GM20000 (cell line): ENCODE measurements around the gene TGM2.

ENCODE experiments used
- DNase-seq: peaks from one replicate; pipeline ENCODE4 v3.0.0; 2012; ENCODE audit warnings: low spot score
- TF ChIP-seq, protein P1 (sequence below): IDR thresholded peaks from 2 replicates; pipeline ENCODE4 v1.5.1; 2012; ENCODE audit warnings: mild to moderate bottlenecking, control low read depth; ENCODE audit errors: extremely low read depth, missing control alignments

The TGM2 gene

DNA sequence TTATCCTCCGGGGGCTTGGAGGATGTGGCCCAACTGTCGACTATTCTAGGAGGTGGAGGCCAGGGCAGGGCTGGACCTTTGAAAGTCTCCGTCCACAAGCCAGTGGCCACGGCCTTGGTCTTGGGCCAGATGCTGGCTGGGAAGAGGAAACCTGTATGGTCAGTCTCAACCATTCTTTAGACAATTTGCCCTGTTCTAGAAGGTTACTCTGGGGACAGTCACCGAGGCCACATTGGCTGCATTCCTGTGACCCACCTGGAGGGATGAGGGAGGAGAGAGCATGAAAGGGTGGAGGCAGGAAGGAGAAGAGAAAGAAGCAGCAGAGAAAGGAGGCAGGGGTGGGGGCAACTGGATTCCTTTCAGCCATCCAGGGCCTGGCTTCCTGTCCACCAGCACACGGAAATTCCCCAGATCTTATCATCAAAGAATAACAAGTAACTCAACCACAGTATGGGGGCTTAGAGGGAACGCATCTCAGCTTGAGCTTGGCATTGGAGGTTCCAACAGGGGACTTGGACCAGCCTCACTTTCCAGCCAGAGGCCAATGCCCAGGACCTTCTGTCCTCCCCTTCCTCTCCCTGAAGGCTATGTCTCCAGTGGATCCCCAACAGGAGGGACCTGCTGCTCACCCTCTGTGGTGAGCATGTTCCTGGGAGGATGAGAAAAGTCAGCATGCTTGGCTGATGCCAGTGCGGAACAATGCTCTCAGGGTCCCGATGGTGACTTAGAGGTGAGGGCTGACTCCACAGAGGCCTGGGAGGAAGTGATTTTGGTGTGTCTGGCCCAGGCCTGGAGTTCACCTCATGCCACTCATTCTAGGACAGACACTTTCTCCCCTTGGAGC lies 30.4 kb downstream of the TGM2 start:
- TF ChIP-seq, protein P1, sequence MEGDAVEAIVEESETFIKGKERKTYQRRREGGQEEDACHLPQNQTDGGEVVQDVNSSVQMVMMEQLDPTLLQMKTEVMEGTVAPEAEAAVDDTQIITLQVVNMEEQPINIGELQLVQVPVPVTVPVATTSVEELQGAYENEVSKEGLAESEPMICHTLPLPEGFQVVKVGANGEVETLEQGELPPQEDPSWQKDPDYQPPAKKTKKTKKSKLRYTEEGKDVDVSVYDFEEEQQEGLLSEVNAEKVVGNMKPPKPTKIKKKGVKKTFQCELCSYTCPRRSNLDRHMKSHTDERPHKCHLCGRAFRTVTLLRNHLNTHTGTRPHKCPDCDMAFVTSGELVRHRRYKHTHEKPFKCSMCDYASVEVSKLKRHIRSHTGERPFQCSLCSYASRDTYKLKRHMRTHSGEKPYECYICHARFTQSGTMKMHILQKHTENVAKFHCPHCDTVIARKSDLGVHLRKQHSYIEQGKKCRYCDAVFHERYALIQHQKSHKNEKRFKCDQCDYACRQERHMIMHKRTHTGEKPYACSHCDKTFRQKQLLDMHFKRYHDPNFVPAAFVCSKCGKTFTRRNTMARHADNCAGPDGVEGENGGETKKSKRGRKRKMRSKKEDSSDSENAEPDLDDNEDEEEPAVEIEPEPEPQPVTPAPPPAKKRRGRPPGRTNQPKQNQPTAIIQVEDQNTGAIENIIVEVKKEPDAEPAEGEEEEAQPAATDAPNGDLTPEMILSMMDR, result no peak
- DNase-seq, result no peak

DNA sequence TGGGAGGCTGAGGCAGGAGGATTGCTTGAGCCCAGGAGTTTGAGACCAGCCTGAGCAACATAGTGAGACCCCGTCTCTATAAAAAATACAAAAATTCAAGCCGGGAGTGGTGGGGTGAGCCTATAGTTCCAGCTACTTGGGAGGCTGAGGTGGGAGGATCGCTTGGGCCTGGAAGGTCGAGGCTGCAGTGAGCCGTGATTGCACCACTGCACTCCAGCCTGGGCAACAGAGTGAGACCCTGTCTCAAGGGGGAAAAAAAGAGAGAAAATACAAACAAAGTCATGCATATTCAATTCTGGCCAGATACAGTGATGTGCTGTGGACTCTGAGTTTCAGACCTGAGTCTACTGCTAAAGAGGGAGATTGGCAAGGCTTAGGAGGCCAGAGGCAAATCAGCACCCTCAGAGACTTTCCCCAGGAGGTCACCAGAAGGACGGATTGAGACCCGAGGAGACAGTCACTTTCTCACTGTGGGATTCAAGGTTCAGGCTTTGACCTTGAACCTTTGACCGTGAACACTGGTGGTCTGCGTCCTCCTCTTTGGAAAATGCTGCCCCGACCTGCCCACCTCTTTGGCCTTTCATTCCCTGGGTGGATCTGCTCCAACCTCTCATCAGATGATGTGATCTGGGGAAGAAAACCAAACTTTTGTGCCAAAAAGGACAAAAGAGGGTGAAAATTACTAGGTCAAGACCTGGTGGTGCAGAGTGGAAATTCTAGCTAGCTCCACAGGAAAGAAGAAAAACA lies 31.2 kb downstream of the TGM2 start:
- TF ChIP-seq, protein P1, result no peak
- DNase-seq, result no peak

DNA sequence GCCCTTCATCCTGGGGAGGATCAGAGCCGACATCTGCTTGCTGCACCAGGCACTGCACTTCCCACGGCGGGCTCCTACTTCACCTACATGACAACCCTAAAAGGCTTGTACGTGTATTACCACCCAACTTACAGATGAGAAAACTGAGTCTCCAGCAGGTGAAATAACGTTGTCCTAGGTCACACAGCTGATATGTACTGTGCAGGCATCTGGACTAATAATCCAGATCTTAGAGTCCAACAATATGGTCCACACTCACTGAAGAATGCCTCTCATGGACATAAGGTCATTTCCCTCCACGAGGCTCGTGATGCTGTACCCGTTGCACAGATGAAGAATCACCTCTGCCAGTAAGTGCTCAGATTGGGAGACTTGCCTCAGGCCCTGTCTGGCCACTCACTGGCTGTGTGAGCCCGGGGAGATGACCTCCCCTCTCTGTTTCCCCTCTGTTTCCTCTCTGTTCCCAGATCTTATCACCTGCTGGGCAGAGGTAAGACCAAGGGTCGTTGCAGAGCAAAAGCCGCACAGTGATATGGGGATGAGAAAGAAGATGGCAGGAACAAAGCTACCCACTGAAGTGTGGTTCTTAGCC lies 32.1 kb downstream of the TGM2 start:
- TF ChIP-seq, protein P1, result no peak
- no peak for DNase-seq

DNA sequence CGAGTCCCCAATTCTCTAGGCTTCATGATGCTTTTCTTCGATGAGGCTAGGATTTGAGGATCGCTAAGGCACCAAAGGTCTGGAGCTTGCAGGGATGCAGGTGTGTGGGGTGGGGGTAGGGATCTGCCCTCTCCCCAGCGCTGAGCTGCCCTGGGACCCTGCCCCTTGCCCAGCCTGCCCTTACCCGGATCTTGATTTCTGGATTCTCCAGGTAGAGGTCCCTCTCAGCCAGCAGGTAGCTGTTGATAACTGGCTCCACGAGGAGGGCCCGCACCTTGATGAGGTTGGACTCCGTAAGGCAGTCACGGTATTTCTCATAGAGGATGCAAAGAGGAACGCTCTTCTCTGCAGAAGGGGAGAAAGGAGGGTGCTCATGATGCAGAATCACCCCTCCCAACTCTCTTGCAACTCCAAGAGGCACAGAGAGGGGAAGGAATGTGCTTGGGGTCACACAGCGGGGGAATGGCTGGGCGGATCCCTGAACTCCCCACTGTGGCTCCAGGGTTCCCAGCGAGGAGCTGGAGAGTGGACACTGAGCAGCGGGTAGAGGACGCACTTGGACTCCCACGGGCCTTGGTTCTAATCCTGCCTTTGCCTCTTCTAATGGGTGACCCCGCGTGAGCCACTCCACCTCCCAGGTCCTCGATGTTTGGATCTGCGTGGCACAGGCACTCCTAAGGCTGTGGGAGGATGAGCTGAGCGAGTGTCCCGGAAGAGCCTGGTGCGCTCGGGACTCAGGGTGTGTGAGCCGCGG lies 32.7 kb downstream of the TGM2 start:
- no peak for DNase-seq
- TF ChIP-seq, protein P1, result no peak

DNA sequence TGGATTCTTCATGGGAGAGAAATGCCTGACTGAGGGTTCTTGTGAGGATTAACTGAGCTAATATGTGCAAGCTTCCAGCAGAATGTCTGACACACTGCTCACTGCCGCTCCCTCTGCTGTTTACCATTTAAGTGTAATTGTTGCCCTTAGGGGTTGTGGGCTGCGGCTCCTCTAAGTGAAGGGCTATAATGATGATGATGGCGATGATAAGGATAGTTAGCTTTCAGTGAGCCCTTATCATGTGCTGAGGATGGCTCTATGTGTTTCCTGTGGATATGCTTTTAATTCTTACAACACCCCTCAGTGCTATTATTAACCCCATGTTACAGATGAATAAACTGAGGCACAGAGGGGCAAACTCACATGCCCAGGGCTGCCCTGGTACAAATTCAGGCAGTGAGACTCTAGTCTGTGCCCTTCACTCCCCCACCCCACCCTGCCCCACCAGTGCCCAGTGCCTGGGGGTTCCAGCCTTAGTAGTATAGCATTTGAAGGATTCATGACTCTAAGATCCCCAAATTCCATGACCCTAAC lies 33.4 kb downstream of the TGM2 start:
- TF ChIP-seq, protein P1, result no peak
- DNase-seq, result no peak

DNA sequence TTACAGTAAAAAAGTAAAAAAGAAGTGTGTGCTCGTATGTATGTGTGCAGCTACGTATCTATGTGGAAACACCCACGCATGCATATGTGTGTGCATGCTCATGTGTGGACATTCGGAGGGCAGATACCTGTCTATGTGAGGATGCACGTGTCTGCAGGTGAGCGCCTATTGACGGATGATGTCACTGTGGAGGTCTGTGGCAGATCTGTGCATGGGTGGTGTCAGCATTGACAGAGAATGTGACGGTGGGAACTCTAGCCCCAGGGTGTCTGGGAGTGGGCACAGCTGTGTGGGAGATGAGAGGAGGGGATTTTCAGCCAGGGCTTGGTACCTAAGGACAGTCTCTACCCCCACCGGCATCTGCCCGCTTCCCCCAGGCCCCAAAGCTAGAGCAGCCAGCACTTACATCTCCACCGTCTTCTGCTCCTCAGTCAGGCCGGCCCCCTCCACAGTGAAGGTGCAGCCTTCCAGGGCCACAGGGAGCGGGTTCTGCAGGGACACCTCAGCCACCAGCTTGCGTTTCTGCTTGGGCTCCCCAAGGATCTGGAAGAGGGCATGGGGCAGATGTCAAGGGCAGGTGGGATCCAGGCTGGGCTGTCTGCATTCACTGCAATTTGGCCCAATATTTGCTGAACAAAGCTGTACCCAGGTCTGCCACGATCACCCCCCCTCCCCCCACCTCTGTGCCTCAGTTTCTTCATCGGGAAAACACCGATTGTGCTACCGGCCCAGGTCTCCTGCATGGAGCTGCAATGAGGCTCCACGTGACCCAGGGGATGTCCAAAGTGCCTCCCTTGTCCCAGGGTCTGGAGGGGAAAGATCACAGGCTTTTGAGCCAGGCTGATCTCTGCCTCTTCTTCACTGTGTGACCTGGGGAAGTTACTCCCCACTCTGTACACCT lies 34.1 kb downstream of the TGM2 start:
- TF ChIP-seq, protein P1, result no peak
- no peak for DNase-seq
